GM12892 (cell line): ENCODE data around the gene ABCB1.

Experiments
- POLR2A ChIP-seq: IDR thresholded peaks from 2 replicates; pipeline ENCODE4 v1.6.1; 2011; ENCODE audit warnings: low read depth, low read length, control low read depth
- POLR2AphosphoS5 ChIP-seq: IDR thresholded peaks from 2 replicates; pipeline ENCODE4 v1.6.1; 2011; ENCODE audit warnings: low read depth, low read length, control low read depth

GRCh38 chr7:87543623-87544022, 57.1 kb downstream of the ABCB1 start:
- TF ChIP-seq POLR2AphosphoS5 (no peak), POLR2A (no peak)
